ENCODE results near the gene MT1E.

Gene MT1E

DNA sequence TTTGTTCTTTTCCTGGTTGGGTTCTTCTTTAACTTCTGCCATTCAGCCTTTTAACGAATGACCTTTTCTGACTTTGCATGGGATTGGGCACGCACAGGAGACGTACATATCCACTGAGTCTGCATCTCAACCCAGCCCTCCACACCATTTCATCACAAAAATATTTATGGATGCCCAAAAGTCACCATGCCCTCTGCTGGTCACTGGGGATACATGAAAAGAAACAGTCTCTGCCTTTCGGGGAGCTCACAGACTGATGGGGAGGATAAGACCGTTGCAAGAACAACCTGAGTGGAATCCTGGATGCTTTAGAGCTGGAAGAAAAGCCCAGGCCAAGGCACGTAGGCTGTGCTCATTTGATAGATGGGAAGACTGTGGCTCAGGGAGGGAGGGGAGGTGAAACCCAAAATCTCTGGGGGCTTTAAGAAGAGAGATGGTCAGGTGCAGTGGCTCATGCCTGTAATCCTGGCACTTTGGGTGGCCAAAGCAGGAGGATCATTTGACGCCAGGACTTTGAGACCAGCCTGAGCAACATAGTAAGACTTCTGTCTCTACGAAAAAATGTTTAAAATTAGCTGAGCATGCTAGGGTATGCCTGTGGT, 25.1 kb upstream of the MT1E start:
- H3K4me3 Mint-ChIP-seq = no peak overlapping the region
- no peaks in the 10 kb centered on the region for H3K9me3 Mint-ChIP-seq
- H3K36me3 Mint-ChIP-seq (ENCODE audit: low read depth) = no peaks in the 10 kb centered on the region
- DNase-seq (ENCODE audit: low spot score) = no peak
- H3K27me3 Mint-ChIP-seq (ENCODE audit: low read depth) = peaks cover 35% of the 10 kb centered on the region
- no peak overlapping the region for H3K27ac Mint-ChIP-seq
- peaks cover 17% of the 10 kb centered on the region for H3K4me1 Mint-ChIP-seq (ENCODE audit: low read depth)

DNA sequence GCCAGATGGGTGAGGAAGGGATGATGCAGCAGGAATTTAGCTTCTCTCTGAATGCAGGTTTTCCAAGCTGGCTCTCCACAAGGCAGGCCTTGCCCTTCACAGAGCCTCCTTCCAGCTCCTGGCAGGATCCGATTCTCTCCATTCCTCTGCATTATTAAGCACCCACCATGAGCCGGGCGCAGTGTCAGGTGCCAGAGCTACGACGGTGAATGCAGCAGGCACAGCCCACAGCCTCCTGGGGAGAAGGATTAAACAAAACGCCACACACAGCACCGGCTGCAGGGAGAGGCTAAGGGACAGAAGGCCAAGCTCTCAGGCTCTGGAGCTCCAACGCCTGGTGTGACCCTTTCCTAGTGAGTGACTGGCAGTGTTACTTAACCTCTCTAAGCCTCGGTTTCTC, 24.3 kb upstream of the MT1E start:
- no peaks in the 10 kb centered on the region for H3K36me3 Mint-ChIP-seq (ENCODE audit: low read depth)
- H3K4me3 Mint-ChIP-seq = no peak overlapping the region
- no peak for DNase-seq (ENCODE audit: low spot score)
- H3K4me1 Mint-ChIP-seq (ENCODE audit: low read depth) = peaks cover 17% of the 10 kb centered on the region
- no peaks in the 10 kb centered on the region for H3K9me3 Mint-ChIP-seq
- H3K27me3 Mint-ChIP-seq (ENCODE audit: low read depth) = peaks cover 31% of the 10 kb centered on the region
- H3K27ac Mint-ChIP-seq = no peak overlapping the region

GRCh38 chr16:56603589-56603988, 22.0 kb upstream of the MT1E start:
- Mint-ChIP-seq H3K4me3 (no peak overlapping the region), H3K36me3 (ENCODE audit: low read depth) (no peaks in the 10 kb centered on the region), H3K4me1 (ENCODE audit: low read depth) (peaks cover 24% of the 10 kb centered on the region), H3K27me3 (ENCODE audit: low read depth) (peaks cover 14% of the 10 kb centered on the region), H3K9me3 (no peaks in the 10 kb centered on the region), H3K27ac (no peak overlapping the region)
- no peak for DNase-seq (ENCODE audit: low spot score)

DNA sequence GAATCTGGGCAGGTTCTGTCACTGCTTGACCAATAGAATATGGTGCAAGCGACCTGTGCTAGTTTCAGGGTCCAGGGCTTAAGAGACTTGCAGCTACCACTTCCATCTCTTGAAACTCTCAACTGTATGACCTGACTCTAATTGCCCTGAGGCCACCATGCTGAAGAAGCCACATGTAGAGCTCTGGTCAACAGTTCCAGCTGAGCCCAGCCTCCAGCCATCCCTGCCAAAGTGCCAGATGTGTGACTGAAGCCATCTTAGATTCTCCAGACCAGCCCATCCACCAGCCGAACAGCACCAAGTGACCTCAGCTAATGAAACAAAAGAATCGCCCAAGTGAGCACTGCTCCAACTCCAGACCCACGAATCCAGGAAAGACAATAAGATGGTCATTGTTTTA, 20.6 kb upstream of the MT1E start:
- H3K4me1 Mint-ChIP-seq (ENCODE audit: low read depth) = peaks cover 32% of the 10 kb centered on the region
- peaks cover 14% of the 10 kb centered on the region for H3K27me3 Mint-ChIP-seq (ENCODE audit: low read depth)
- no peak for DNase-seq (ENCODE audit: low spot score)
- H3K36me3 Mint-ChIP-seq (ENCODE audit: low read depth) = peaks cover 3% of the 10 kb centered on the region
- H3K4me3 Mint-ChIP-seq = no peak overlapping the region
- no peaks in the 10 kb centered on the region for H3K9me3 Mint-ChIP-seq
- peak overlapping the region; percentile 39 for H3K27ac Mint-ChIP-seq

- Mint-ChIP-seq H3K4me1 (ENCODE audit: low read depth) (peaks cover 32% of the 10 kb centered on the region), H3K4me3 (no peak overlapping the region), H3K27ac (no peak overlapping the region), H3K27me3 (ENCODE audit: low read depth) (peaks cover 10% of the 10 kb centered on the region), H3K36me3 (ENCODE audit: low read depth) (peaks cover 3% of the 10 kb centered on the region), H3K9me3 (no peaks in the 10 kb centered on the region)
- DNase-seq (ENCODE audit: low spot score) = no peak
Observed at GRCh38 chr16:56605475-56605874, 20.1 kb upstream of the MT1E start.

GRCh38 chr16:56606071-56606475, 19.5 kb upstream of the MT1E start:
- Mint-ChIP-seq H3K4me3 (no peak overlapping the region), H3K27ac (peak overlapping the region; percentile 22), H3K27me3 (ENCODE audit: low read depth) (peaks cover 5% of the 10 kb centered on the region), H3K36me3 (ENCODE audit: low read depth) (peaks cover 3% of the 10 kb centered on the region), H3K9me3 (no peaks in the 10 kb centered on the region), H3K4me1 (ENCODE audit: low read depth) (peaks cover 37% of the 10 kb centered on the region)
- no peak for DNase-seq (ENCODE audit: low spot score)

DNA sequence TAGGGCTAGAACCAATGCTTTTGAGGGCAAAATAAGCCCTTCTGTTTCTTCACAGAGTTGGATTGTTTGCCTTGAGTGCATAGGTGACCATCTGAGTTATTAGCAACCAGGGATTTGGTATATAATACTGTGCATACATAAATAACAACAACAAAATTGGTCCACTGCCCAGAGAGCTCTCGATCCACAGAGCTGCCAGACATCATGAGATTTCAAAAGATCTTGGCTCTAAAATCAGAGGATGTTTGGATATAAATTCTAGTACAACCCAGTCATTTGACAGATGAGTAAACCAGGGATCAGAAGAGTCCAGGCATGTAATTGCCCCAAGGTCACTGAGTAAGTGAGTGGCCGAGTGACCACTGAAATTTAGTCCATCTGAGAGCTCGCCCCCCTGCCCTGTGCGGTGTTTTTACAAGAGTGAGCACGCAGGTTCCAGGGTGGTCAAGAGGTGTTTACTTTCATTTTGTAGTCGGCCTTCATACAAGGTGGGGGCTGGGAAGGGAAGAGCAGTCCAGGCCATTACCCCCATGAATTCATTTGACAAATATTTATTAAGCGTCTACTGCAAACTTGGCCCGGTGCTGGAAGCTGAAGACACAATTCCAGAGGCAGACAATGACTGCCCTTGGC, 19.0 kb upstream of the MT1E start:
- H3K27me3 Mint-ChIP-seq (ENCODE audit: low read depth) = peaks cover 4% of the 10 kb centered on the region
- peaks cover 42% of the 10 kb centered on the region for H3K4me1 Mint-ChIP-seq (ENCODE audit: low read depth)
- peaks cover 3% of the 10 kb centered on the region for H3K36me3 Mint-ChIP-seq (ENCODE audit: low read depth)
- peak overlapping the region; percentile 25 for H3K4me3 Mint-ChIP-seq
- H3K27ac Mint-ChIP-seq = peak overlapping the region; percentile 71
- no peak for DNase-seq (ENCODE audit: low spot score)
- no peaks in the 10 kb centered on the region for H3K9me3 Mint-ChIP-seq

- no peak for DNase-seq (ENCODE audit: low spot score)
- peak overlapping the region; percentile 71 for H3K27ac Mint-ChIP-seq
- peaks cover 3% of the 10 kb centered on the region for H3K36me3 Mint-ChIP-seq (ENCODE audit: low read depth)
Observed at GRCh38 chr16:56607109-56607618, 18.4 kb upstream of the MT1E start.

DNA sequence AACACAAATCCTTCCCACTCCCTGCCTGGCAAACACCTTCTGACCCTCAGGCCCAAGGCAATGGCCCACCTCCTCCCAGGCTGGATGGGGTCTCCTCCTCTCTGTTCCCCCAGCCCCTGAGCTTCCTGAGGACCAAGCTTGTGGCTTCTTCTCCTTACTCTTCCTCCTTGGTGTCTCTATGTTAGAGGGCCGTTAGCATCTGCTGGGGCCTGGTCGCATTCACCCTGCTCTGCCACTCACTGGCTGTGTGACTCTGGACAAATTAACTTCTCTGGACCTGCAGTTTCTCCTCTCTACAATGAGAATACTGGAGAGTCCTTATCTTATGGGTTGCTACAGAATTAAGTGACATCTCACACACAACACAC, 17.9 kb upstream of the MT1E start:
- Mint-ChIP-seq H3K4me3 (peak overlapping the region; percentile 73), H3K27ac (peak overlapping the region; percentile 71), H3K36me3 (ENCODE audit: low read depth) (peaks cover 3% of the 10 kb centered on the region), H3K4me1 (ENCODE audit: low read depth) (peaks cover 47% of the 10 kb centered on the region), H3K9me3 (no peaks in the 10 kb centered on the region), H3K27me3 (ENCODE audit: low read depth) (no peaks in the 10 kb centered on the region)
- DNase-seq (ENCODE audit: low spot score) = no peak

More at GRCh38 chr16:56607109-56607618, 18.4 kb upstream of the MT1E start:
- peaks cover 44% of the 10 kb centered on the region for H3K4me1 Mint-ChIP-seq (ENCODE audit: low read depth)
- H3K9me3 Mint-ChIP-seq = no peaks in the 10 kb centered on the region
- H3K4me3 Mint-ChIP-seq = peak overlapping the region; percentile 25
- H3K27me3 Mint-ChIP-seq (ENCODE audit: low read depth) = peaks cover 1% of the 10 kb centered on the region

- peaks cover 49% of the 10 kb centered on the region for H3K4me1 Mint-ChIP-seq (ENCODE audit: low read depth)
- peak; percentile 96 for DNase-seq (ENCODE audit: low spot score)
- H3K36me3 Mint-ChIP-seq (ENCODE audit: low read depth) = peaks cover 3% of the 10 kb centered on the region
- no peaks in the 10 kb centered on the region for H3K9me3 Mint-ChIP-seq
- H3K4me3 Mint-ChIP-seq = peak within 1 kb of the TSS; percentile 94
- H3K27me3 Mint-ChIP-seq (ENCODE audit: low read depth) = no peaks in the 10 kb centered on the region
- peak within 1 kb of the TSS; percentile 94 for H3K27ac Mint-ChIP-seq
Observed at GRCh38 chr16:56608043-56608875, 17.3 kb upstream of the MT1E start, which contains the start of gene MT2A. Gene MT2A (plus strand): TSS chr16:56608584. CDS start chr16:56608656, 72 bp downstream.

DNA sequence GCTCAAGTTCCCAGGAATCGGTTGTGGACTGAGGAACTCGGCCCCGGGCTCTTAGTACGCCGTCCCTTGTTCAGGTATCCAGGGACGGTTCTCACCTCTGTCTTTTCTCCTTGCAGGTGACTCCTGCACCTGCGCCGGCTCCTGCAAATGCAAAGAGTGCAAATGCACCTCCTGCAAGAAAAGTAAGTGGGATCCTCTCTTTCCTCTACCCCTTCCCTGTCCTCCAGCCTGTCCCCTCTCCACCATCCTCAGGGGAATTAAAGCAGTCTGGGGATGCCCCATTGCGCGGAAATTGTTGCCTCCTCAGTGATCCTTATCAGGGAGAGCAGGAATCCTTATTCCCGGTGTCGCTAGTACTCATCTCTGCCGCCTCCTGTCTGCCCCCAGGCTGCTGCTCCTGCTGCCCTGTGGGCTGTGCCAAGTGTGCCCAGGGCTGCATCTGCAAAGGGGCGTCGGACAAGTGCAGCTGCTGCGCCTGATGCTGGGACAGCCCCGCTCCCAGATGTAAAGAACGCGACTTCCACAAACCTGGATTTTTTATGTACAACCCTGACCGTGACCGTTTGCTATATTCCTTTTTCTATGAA, 16.6 kb upstream of the MT1E start:
- DNase-seq (ENCODE audit: low spot score) = no peak
- peak overlapping the region; percentile 94 for H3K27ac Mint-ChIP-seq
- no peaks in the 10 kb centered on the region for H3K9me3 Mint-ChIP-seq
- peaks cover 52% of the 10 kb centered on the region for H3K4me1 Mint-ChIP-seq (ENCODE audit: low read depth)
- peaks cover 3% of the 10 kb centered on the region for H3K36me3 Mint-ChIP-seq (ENCODE audit: low read depth)
- H3K4me3 Mint-ChIP-seq = peak overlapping the region; percentile 94
- H3K27me3 Mint-ChIP-seq (ENCODE audit: low read depth) = no peaks in the 10 kb centered on the region

DNA sequence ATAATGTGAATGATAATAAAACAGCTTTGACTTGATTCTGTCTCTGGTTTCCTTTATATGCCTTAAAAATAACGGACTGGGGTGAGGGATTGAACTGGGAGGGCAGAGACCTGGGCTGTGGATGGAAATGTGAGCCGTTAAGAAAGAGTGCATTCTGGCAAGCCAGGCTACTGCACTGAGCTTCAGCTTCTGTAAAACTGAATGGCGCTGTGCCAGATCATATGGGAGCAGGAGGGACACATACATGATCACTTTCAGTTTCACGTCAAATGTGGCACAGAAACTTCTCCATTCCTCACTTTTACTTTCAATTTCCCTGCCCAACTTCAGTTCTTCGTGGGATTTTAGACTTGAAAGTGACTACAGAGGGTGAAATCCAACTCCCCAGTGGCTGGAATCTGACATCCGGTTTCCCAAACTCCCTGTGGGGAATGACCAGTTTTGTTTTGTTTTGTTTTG, 16.1 kb upstream of the MT1E start:
- Mint-ChIP-seq H3K27ac (peak overlapping the region; percentile 94), H3K4me1 (ENCODE audit: low read depth) (peaks cover 57% of the 10 kb centered on the region), H3K27me3 (ENCODE audit: low read depth) (no peaks in the 10 kb centered on the region), H3K36me3 (ENCODE audit: low read depth) (peaks cover 3% of the 10 kb centered on the region), H3K4me3 (peak overlapping the region; percentile 94), H3K9me3 (no peaks in the 10 kb centered on the region)
- DNase-seq (ENCODE audit: low spot score) = peak; percentile 72

GRCh38 chr16:56610017-56610608, 15.5 kb upstream of the MT1E start:
- peak overlapping the region; percentile 94 for H3K27ac Mint-ChIP-seq
- peaks cover 63% of the 10 kb centered on the region for H3K4me1 Mint-ChIP-seq (ENCODE audit: low read depth)
- DNase-seq (ENCODE audit: low spot score) = peak; percentile 90
- no peaks in the 10 kb centered on the region for H3K9me3 Mint-ChIP-seq
- peak overlapping the region; percentile 94 for H3K4me3 Mint-ChIP-seq
- H3K27me3 Mint-ChIP-seq (ENCODE audit: low read depth) = no peaks in the 10 kb centered on the region
- H3K36me3 Mint-ChIP-seq (ENCODE audit: low read depth) = peaks cover 3% of the 10 kb centered on the region

All from T-helper 2 cell treated with Interferon-gamma antibody and Interleukin-4, amounts not matched to agents 5 μg/mL and 100 μg/mL, for 36 hours (primary cell).